Omental fat pad (tissue), 4 donors: ENCODE results near the gene FAU. TPM values are rescaled to one million over a fixed set of nuclear protein-coding genes. Genes with fewer than 3 reads are reported as not detected.

Experiments
- ATAC-seq: fragments of 150-250 bp; one replicate; pipeline ENCODE4 v1.9.1; 2016; ENCODE audit warnings: mild to moderate bottlenecking, moderate library complexity; ENCODE audit not compliant: low FRiP score
- DNase-seq: peaks from one replicate; pipeline ENCODE4 v3.0.0-alpha.2; 2019; ENCODE audit warnings: low spot score
- total RNA-seq, 4 donors: library from RNA; depleted of rRNA; stranded (reverse); fragments of >200 nt; gene quantifications; one replicate each; pipeline ENCODE4 v1.1.0, GENCODE V29; 2016
- TF ChIP-seq, protein P1 (sequence below), 3 donors: fragments of 450-650 bp; IDR thresholded peaks; one replicate each; pipeline ENCODE4 v1.5.1; 2016 to 2017; ENCODE audit warnings: antibody characterized with exemption in 3 of 3, mild to moderate bottlenecking in 3 of 3, moderate library complexity in 2 of 3

FAU gene
- total RNA-seq, 4 donors from 2014 or later = 612 to 842 (median 711) TPM

- ATAC-seq (no peak), DNase-seq (no peak)
- TF ChIP-seq, protein P1, sequence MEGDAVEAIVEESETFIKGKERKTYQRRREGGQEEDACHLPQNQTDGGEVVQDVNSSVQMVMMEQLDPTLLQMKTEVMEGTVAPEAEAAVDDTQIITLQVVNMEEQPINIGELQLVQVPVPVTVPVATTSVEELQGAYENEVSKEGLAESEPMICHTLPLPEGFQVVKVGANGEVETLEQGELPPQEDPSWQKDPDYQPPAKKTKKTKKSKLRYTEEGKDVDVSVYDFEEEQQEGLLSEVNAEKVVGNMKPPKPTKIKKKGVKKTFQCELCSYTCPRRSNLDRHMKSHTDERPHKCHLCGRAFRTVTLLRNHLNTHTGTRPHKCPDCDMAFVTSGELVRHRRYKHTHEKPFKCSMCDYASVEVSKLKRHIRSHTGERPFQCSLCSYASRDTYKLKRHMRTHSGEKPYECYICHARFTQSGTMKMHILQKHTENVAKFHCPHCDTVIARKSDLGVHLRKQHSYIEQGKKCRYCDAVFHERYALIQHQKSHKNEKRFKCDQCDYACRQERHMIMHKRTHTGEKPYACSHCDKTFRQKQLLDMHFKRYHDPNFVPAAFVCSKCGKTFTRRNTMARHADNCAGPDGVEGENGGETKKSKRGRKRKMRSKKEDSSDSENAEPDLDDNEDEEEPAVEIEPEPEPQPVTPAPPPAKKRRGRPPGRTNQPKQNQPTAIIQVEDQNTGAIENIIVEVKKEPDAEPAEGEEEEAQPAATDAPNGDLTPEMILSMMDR (IDR thresholded peaks at IDR 0.05) = no peak
Measured at GRCh38 chr11:65108469-65109123, 13.3 kb downstream of the FAU start.

DNA sequence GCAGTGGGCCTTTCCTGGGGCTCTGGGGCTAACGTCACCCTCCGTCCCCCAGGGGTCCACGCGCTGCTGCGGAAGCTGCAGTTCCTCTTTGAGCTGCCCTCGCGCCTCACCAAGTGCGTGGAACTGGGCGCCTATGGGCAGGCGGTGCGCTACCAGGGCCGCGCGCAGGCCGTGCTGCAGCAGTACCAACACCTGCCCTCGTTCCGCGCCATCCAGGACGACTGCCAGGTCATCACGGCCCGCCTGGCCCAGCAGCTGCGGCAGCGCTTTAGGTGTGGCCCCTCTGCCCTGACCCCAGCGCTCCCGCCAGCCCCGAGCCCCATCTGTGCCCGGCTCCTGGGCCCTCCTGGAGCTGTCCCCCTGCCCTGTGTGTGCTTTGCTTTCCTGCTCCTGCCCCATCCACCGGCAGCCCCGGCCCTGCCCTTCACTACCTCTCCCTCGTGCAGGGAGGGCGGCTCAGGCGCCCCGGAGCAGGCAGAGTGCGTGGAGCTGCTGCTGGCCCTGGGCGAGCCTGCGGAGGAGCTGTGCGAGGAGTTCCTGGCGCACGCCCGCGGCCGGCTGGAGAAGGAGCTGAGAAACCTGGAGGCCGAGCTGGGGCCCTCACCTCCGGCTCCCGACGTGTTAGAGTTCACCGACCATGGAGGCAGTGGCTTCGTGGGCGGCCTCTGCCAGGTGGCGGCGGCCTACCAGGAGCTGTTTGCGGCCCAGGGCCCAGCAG is 14.0 kb downstream of the FAU start:
- no peak for ATAC-seq
- TF ChIP-seq, protein P1 (IDR thresholded peaks at IDR 0.05) = no peak

GRCh38 chr11:65107078-65107477 is 14.9 kb downstream of the FAU start:
- TF ChIP-seq, protein P1 (IDR thresholded peaks at IDR 0.05) = no peak
- no peak for DNase-seq
- no peak for ATAC-seq

More for the DNA sequence above, 14.0 kb downstream of the FAU start:
- no peak for DNase-seq

GRCh38 chr11:65104628-65105027 is 17.3 kb downstream of the FAU start:
- DNase-seq = no peak
- TF ChIP-seq, protein P1 (IDR thresholded peaks at IDR 0.05) = no peak
- no peak for ATAC-seq

- ATAC-seq = no peak
- TF ChIP-seq, protein P1 (IDR thresholded peaks at IDR 0.05) = no peak
- DNase-seq = no peak
Measured at GRCh38 chr11:65103476-65103875, 18.5 kb downstream of the FAU start.

GRCh38 chr11:65102142-65103095 is 19.5 kb downstream of the FAU start:
- ATAC-seq = no peak
- TF ChIP-seq, protein P1 (IDR thresholded peaks at IDR 0.05) = no peak
- no peak for DNase-seq
